AG20443 (cell line): ENCODE measurements around the gene CC2D2B.
"Not testable (repeated sequence)": the region's sequence is repeated elsewhere in the genome, so short reads cannot be mapped to it uniquely, and the experiment has no call there.

Experiments used
- DNase-seq: peaks from one replicate; pipeline ENCODE4 v3.0.0; 2012; ENCODE audit warnings: low spot score, mixed read lengths

Gene CC2D2B

DNA sequence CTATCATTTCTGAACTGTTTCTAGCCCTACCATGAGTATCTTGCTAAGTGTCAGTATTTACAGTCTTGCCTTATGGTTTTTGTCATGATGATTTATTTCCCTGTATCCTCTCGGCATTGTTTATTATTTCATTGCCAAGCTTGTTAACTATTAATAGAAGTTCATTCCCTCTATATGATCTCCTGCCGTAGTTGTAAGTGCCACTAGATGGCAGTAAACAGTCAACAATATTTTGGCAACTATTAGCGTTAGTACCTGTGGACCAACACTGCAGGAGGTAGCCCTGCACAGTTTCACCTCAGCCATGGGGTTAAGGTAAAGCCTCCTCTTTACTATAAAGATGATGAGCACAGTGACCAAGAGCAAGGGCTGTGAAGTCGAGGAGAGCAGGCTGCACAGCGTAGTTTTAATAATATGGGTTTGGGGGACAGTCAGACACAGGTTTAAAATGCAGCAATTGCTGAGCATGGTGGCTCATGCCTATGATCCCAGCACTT lies 109.5 kb downstream of the CC2D2B start:
- peak; percentile 63 for DNase-seq

DNA sequence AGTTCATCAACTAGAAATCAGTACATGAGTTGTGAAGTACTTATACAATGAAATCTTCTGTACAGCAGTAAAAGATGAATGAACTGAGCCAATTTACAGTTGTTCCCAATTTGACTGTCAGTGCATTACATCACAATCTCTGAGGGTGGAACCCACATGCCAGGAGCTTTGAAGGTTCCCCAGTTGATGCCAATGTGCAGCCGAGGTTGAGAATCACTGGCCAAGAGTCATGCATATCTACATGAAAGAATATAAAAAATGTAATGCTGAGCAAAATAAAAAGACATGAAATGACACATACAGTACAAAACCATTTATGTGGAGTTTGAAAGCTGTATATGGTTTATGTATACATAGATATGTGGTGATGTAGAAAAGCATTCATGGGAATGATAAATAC lies 113.6 kb downstream of the CC2D2B start:
- DNase-seq: no peak

DNA sequence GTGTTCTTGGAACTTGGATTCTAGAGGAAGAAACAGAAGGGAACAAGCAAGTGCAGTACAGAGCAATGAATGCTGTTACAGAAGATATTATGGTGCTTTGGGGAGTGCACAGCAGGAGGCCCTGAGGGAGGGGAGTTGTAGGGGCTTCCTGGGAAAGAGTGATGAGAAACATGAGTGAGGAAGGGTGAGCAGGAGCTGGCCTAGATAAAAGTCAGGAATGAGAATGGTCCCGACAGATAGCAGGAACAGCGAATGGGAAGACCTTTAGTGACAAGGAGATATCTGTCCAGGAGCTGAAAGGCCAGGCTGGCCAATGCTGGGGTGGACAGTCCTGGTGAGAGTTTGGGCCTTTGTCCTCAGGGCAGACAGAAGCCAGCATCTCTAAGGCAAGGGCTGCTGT lies 115.0 kb downstream of the CC2D2B start:
- DNase-seq: no peak

DNA sequence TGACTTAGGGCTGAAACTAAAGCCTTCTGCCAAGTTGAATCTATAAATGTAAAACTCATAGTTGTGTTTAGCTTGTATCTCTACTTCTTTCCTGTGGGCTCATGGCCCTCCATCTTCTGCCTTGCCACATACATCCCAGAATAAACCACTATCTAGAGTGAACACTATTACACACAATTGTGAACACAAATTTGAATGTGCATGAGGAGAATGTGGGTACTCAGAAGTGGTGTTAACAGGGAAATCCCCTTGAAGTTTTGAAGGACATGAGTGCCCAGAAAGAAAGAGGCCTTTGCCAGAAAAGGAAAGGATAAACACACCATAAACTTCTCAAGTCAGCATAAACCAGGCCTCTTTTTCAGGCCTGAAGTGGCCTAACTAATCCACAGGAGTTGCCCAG lies 115.4 kb downstream of the CC2D2B start:
- no peak for DNase-seq

DNA sequence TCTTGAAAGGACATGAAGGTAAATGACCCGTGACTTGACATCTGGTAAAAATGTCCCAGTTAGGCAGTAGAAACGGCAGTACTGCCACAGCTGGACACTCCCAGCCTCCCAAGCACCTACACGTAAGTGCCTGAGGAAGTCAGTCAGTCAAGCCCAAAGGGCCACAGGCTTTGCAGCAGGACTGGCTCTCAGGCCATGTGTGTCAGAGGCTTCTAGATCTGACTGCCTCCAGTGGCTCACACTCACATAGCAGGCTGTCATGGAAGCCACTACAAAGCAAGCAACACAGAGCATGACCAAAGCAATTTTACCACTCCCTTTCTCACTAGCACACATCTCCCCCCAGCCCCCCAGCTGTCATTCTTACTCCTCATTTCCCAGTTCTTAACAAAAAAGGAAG lies 117.8 kb downstream of the CC2D2B start:
- peak; percentile 37 for DNase-seq

DNA sequence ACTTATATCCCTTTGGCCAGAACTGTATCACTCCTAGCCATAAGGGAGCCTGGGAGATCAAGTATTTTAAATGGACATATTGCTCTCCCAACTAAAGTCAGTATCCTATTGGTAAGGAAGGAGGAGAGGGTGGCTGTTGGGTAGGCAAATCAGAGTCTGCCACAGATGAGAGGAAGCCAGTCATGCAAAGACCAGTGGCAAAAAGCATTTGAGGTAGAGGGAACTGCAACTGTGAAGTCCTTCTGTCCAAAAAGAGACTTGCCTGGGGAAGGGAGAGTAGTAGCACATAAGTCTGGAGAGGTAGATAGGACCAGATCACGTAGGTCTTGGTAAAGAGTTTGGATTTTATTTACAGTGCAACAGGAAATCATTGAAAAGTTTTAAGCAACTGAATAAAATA lies 126.8 kb downstream of the CC2D2B start:
- DNase-seq: no peak

DNA sequence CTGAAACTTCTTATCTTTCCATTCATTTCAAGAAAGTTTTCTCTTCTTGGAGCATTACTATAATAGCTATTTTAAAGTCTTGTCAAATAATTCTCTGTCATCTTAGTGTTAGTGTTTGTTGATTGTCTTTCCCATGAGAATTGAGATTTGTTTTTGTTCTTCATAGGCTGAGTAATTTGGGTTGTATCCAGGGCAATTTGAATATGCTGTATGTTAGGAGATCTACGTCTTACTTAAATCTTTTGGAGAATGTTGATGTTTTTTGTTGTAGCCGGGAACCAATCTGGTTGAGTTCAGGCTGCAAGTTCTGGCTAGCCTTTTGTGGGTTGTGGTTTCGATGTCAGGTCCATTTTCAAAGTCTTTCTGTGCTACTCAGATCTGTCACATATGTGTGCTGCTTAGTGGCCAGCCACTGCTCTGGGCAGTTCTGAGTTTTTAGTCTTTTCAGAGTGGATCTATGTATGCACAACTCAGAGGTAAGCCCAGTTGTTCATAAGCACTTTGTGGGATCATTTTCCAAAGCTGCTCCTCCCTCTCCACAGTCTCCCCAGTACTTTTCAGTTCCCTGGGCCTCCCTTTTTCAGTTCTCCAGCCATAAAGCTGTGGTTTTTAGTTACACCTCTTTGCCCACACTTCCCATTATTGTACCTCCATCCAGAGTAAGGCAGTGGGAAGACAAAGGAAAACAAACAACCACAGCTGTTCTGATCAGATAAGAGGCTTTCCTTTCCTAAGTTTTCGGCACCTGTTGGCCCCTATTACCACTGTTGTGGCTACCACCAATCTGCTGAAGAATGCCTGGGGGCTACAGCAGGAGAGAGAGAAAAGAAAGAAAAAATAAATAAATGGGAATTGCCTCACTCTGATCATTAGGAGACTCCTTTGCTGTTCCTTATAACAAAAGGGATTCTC lies 131.0 kb downstream of the CC2D2B start:
- DNase-seq: no peak

DNA sequence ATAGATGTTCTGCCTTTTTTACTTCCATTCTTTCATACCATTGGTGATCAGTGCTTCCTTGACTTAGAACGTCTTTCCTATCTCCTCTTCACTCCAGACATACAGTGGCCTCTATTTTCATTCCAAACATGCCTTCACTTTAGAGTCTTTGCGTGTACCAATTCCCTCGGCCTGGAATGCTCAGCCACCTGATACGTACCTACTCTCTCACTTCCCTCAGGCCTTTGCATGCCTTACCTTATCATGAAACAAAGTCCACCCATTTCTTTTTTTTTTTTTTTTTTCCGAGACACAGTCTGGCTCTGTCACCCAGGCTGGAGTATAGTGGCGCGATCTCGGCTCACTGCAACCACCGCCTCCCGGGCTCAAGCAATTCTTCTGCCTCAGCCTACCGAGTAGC lies 133.4 kb downstream of the CC2D2B start:
- DNase-seq: no peak

DNA sequence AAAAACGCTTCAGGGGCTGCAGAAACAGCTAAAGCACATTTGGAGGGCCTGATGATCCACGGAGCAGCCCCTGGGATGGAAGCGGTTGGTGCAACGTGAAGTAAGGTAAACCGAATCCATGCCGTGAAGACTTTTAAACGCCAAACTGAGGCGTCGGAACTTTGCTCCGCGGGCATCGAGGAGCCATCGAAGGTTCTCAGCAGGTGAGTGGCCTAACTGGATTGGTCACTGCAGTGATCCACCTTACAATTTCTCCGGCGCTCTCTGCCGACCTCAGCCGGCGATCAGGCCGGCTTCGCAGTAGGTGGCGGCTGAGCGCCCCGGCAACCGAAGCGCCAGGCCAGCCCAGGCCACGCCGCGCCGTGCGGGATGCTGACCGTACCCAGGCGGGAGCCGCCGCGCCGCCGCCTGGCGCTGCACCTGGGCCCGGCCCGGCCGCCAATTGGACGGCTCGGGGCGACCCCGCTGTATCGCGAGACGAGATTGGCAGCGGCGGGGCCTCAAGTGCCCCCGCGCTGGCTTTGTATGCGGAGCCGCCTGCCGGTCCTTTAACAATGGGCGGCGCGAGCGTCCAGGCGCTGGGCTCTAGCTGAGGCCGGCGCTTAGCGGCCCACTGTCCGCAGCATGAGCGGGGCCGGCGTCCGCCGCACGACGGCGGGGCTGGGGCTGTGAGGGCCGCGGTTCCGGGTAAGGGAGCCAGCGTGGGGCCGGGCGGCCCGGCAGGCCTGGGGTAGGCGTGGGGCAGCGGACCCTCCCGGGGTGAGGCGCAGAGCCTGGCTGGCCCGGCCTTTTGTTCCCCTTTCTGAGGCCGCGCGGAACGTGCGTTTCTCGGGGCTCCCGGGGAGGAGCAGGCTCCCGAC lies 135.5 kb downstream of the CC2D2B start, which contains the start of gene CCNJ:
CCNJ (plus strand) TSS at position 551 of the 860 bp plus-strand sequence. CDS start 811 bp downstream, outside the sequence.
- peak; percentile 99 for DNase-seq

DNA sequence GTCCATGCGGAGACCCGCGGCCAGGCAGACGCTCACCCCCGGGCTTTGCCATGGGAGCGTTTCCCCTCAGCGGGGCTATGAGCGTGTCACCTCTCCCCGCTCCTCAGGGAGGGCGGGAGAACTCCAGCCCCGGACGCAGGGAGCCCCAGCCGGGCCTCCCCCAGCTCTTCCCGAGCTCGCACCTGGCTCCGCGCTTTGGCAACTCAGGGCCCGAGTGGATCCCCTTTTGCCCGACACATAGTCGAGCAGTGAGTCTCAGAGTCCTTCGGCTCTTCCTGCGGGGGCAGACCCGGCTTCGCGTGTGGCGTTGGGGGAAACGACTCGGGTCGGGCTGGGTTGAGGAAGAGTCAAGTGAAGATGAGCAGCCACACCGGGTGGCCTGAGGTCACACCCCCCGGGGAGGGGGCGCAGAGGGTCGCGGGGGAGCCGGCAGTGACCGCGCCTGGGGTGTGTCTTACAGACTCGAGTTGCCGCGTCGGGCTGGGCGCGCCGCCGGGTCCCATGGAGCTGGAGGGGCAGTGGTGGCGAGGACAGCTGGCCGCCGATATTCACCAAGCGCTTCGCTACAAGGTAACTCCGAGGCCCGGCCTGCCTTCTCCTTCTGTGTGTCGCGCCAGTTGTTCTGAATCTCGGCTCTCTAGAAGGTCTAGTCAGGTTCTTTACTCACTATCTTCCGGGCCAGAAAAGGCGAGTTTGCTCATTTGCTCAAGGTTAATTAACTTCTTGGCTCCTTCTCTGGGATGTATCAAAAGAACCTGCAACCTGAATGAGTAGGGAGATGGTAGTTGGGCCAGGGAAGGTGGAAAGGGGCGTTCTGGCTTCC lies 136.3 kb downstream of the CC2D2B start:
- peak; percentile 73 for DNase-seq

DNA sequence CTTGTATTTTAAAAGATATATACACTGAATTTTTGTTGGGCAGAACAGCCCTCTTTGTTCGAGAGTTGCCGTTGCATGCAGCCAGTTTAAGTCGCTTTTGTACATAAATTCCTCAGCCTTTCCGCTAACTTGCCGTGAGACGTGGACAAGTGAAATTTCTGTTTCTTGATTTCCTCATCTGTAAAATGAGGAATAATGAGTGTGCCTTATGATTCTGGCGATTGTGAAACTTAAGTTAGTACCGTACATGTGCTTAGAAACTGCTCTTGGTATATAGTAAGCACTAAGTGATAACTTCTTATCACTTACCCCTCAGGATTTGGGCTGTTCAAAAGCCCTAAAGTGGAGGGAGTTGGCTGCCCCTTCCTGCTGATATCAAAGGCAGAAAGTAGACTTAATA lies 137.0 kb downstream of the CC2D2B start:
- peak; percentile 16 for DNase-seq

DNA sequence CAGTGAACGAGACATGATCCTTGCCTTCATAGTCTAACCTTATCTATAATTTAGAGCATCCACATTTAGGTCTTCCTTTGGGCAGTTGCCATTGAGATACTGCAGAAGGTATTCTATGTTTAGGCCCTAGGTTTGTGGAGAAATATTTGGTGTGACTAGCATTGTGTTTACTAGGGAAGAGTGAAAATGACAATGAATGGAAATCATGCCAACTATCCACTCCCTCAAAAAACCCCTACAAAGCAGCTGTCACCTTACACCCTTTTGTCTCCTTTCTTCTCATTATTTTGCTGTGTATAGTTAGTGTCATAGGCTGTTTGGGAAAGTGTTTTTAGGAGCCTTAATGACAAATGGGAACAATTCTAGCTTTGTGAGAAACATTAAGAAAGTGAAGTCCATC lies 138.8 kb downstream of the CC2D2B start:
- no peak for DNase-seq

DNA sequence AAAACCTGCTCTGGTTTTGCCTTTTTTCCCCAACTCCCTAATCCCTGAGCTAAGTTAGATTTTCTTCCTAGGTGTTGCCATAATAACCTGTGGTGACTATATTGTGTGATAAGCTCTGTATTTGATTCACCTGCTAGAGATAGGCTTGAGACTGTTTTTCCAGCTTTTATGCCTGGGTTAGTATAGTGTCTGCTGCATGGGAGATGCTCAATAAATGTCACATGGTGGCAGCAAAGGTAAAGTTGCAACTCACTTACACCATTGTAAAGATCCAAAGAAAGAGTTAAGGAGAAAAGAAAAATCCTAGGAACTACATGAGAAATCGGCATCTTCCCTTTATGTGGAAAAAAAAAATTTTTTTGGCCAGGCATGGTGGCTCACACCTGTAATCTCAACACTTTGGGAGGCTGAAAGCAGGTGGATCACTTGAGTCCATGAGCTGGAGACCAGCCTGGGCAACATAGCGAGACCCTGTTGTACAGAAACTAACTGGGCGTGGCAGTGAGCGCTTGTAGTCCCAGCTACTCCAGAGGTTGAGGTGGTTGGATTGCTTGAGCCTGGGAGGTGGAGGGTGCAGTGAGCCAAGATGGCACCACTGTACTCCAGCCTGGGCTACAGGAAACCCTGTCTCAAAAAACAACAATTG lies 139.4 kb downstream of the CC2D2B start:
- DNase-seq: no peak

DNA sequence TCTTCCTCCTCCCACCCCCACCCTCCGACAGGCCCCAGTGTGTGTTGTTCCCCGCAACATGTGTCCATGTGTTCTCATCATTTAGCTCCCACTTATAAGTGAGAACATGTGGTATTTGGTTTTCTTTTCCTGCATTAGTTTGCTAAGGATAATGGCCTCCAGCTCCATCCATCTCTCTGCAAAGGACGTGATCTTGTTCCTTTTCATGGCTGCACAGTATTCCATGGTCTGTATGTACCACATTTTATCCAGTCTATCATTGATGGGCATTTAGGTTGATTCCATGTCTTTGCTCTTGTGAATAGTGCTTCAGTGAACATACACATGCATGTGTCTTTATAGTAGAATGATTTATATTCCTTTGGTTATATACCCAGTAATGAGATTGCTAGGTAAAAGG lies 140.2 kb downstream of the CC2D2B start:
- DNase-seq: not testable (repeated sequence)

DNA sequence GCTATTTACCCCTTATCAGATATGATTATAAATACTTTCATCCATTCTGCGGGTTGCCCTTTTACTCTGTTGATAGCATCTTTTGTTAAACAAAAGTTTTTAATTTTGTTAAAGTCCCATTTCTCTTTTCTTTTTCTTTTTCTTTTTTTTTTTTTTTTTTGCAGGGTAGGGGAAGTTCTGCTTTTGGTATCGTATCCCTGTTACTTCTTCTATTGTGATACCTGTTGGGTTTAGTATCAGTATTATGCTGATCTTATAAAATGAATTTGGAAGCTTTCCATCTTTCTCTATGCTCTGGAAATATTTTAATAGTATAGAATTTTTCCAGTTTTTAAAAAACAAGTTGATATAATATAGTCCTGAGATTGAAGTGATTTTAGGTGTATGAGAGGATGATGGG lies 141.6 kb downstream of the CC2D2B start:
- no peak for DNase-seq

DNA sequence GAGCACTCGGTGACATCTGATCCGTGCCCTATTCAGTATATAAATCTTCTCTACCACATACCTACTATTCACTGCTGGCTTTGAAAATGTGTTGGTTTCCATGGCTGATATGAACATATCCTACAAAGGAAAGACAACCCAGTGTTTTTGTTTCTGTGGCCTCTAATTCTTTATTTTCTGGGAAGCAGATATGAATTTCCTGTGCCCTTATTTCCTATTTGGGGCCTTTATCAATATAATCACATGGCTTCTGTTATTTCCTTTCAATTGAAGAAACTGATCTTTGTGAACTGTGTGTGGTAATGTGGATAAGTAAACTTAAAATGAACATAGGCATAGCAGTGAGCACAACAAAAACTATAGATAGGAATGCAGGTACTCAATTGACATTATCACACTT lies 146.2 kb downstream of the CC2D2B start:
- no peak for DNase-seq

DNA sequence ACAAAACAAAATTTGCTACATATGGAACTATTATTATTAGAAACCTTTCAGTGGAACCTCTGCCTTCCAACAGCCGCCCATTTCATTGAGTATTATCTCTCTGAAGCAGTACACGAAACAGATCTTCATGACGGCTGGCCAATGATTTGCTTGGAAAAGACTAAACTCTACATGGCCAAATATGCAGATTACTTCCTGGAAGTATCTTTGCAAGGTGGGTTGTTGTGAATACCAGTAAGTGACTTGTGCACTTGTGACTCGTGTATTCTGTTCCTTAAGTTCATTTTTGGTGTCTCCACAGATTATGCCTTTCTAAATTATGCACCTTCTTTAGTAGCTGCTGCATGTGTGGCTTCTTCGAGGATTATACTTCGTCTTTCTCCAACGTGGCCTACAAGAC lies 149.0 kb downstream of the CC2D2B start:
- no peak for DNase-seq

DNA sequence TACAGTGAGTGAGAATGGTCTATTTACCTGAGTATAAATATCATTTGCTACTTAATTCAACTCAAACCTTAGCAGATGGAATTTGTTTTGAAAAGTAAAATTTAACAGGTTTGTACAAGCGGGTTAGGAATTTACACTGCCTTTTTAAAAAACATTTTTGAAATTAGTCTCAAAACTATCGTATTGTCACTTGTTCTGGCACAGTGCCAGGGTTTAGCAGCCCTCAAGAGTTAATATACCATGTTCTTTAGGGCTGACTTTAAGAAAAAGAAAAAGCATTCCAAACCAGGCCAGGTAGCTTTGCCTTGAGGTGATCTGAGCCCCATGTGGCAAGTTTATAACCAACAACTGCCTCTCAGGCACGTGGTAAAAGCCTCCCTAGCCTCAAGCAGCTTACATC lies 153.5 kb downstream of the CC2D2B start:
- DNase-seq: no peak

DNA sequence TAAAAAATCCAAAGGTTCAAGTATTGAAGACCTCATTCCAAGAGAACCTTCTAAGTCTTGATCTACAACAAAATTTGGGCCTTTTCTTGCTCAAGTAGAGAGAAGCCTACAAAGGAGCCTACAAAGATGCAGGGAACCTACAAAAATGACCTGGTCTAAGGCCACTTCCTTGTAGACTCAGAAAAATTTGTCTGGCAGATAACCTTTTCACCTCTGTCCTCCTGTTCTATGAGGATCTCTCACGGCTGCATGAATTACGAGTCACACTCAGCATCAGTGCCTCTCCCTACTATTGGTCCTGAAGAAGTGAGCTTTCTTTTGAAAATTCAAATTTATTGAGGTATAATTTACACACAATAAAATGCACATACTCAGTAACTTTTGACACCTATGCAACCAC lies 164.9 kb downstream of the CC2D2B start:
- DNase-seq: no peak

DNA sequence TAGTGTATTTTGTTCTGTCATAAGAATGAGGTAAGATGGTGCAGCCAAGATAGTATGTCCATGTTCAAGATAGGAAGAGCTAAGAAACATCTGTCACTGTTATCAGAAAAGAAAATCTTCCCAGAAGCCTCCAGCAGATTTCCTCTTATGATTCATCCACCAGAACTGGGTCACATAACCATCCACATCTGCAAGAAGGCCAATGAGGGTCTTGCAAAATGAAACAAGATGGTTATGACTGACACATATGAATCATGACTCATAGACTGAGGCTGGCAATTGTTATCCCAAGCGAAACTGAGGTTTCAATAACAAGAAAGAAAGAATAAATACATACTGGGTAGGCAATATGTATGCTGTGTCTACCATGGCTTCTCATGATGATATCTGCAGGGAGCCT lies 165.9 kb downstream of the CC2D2B start:
- DNase-seq: no peak

DNA sequence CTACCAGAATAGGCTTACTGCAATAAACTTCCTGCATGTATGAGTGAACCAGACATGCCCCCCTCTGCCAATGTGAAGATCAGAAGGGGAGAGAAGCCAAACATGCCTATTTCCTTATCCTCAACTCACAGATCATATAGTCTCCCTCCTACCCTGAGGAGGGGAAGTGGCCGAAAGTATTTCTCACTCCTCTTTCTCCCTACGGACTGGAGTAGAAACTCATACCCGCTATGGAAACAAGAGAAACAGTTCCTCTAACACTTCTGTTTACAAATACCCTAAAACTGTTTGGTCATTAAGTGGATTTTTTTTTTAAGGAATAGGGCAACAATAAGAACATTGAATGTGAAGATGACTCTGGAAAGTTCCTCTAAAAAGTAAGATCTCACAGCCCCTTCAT lies 167.0 kb downstream of the CC2D2B start:
- DNase-seq: no peak
